ENCODE measurements around the gene TNS3.
"Not testable (repeated sequence)": the region's sequence is repeated elsewhere in the genome, so short reads cannot be mapped to it uniquely, and the experiment has no call there.

Gene TNS3

DNA sequence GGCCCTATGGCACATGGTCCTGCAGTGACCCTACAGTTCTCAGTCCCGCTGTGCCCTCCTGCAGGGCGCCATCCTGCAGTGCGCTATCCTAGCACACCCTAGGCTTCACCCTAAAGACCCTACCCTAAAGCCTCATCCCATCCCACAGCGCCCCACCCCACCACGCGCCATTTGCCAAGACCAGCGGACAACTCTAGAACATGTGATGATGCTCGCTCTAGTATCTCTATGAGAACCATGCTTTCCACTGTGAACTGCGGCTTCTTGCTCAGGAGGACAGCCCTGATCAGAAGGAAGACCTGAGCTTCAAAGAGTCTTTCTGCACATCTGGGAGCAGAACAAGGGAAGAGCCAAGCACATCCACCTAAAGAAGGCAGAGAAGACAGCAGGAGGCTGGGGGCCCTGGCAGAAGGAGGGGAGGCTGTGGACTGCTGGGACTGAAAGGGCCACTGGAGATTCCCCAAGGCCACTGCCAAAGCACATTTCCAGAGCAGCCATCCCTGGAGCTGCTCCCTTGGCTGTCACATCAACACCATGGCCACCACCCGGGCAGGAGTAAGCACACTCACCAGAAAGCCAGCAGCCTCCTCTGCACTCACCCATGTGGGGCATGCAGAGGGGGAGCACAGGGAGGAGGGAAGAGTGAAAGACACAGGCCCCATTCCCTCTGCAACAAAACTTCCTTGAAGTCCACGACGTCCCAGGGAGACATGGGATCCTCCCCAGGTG is 134.1 kb downstream of the TNS3 start:
- DNase-seq (ENCODE audit: low read depth): no peak
- H3K4me3 ChIP-seq (ENCODE audit: low read depth, low read length): no peak overlapping the region

DNA sequence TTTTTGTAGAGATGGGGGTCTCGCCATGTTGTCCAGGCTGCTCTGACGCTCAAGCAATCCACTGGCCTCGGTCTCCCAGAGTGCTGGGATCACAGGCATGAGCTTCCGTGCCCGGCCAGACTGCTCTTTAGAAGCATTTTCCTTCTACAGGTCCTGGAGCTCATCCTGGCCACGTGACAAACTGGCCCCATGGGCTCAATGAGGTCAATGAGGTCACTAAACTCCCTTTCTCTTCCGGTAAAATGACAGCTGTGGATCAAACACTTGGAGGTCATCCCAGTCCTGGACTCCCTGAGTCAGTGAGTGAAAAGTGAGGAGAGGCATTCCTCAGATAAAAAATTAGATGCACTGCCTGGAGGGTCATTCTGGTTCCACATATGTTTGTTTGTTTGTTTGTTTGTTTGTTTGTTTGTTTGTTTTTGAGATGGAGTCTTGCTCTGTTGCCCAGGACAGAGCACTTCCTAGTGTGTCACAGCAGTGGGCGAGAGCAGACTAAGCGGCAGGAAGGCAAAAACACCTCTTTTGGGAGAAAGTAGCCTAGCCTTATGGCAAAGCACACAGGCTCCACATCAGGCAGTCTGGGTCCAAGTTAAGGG is 134.9 kb downstream of the TNS3 start:
- H3K4me3 ChIP-seq (ENCODE audit: low read depth, low read length): no peak overlapping the region
- DNase-seq (ENCODE audit: low read depth): no peak

DNA sequence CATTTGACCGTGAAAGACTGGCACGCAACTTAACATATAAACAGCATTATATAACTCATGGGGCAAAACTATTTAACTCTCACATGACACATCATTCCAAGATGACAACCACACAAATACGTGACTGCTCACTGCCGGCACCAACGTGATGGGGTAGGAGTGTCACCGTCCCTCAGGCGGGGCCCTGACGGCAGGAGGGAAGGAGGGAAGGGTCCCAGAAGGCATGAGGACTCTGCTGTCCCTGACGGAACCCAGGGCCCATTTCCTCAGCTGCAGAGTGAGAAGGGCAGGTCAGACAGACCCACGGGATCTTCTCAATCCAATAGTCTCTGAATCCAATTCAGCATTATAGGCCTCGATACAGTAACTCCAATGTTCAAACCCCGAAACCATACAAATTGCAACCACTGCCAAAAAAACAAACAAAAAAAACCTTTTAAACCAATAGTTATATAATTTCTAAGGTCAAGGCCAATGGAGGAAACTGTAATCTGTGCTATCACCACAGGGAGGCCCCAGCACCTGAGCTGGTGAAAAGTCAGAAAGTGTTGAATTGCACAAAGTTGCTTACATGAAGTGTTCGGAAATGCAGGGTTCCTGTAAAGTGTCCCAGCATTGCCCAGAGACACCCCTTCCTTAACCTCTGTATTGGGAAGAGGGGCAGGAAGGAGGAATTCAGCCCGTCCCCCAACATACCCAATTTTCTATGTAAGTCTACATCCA is 137.4 kb downstream of the TNS3 start:
- H3K4me3 ChIP-seq (ENCODE audit: low read depth, low read length): no peak overlapping the region
- no peak for DNase-seq (ENCODE audit: low read depth)

DNA sequence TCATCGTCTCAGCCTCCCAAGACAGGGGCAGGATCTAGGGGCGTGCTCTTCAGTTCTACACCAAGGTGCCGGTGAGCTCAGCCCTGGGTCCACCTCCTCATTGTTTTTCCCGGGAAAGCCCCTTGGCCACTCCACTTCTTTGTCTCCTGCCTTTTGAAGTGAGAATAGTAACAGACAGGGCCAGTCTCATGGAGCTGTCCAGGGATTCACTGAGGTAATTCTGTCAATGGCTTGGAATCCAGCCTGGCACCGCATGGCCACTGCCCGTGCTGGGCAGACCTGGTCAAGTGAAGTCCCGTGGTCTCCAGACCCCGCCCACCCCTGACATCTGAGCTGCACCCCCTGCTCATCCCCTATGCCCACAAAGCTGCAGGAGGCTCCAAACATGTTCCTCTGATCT is 138.9 kb downstream of the TNS3 start:
- DNase-seq (ENCODE audit: low read depth): no peak
- H3K4me3 ChIP-seq (ENCODE audit: low read depth, low read length): no peak overlapping the region

DNA sequence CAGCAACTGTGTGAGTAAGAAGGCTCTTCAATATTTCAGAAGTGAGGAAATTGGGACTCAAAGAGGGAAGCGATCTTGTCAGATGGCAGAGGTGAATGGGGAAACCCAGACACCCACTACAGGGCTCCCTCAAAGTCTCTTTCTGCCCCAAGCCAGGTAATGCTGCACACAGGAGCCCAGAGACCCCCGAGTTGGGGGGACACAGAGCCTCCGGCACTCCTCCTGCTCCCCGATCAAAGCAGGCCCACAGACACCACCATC is 139.4 kb downstream of the TNS3 start:
- no peak overlapping the region for H3K4me3 ChIP-seq (ENCODE audit: low read depth, low read length)
- no peak for DNase-seq (ENCODE audit: low read depth)

DNA sequence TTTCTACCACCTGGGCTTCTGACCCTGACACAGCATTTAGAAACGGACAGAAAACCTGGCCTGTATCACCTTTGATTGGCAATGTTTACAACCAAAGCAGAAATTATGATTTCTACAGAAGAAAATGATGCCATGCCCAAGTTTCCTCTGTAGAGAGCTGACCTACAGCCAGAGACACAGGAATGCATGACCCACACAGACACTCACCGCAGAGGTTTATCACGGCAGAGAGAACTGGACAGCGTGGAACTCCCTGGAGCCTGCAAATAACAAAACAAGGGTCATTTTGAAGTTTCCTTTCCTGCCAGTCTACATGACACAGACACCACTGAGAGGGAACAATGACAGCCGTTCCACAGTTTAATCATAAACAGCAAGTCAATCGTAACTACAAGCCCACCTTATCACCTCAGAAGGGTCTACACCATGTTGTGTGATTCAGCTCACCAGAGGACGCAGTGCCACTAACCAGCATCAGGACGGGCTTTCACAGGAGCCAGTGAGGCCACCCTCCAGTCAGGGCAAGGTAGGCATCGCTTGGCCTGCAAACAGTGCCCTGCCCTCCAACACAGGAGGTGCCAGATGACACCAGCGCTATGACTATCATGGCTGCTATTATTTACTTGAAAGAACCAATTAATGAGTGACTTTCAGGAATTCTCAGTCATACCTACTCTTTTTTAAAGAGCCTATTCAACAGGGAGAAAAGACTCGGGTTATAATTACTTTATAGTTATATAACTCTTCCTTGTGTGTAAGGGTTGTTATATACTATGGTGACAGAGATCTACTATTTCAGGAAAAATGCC is 139.9 kb downstream of the TNS3 start:
- no peak for DNase-seq (ENCODE audit: low read depth)

DNA sequence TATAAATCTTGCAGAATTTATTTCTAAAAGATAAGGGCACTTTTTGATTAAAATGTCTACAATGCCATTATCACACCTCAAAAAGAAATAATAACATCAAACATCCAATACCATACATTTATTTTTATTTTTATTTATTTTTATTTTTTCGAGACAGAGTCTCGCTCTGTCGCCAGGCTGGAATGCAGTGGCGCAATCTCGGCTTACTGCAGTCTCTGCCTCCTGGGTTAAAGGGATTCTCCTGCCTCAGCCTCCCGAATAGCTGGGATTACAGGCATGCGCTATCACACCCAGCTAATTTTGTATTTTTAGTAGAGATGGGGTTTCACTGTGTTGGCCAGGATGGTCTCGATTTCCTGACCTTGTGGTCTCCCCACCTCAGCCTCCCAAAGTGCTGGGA is 140.9 kb downstream of the TNS3 start:
- not testable (repeated sequence) for DNase-seq (ENCODE audit: low read depth); H3K4me3 ChIP-seq (ENCODE audit: low read depth, low read length)

More for the DNA sequence above, 139.9 kb downstream of the TNS3 start:
- H3K4me3 ChIP-seq (ENCODE audit: low read depth, low read length): no peak overlapping the region

DNA sequence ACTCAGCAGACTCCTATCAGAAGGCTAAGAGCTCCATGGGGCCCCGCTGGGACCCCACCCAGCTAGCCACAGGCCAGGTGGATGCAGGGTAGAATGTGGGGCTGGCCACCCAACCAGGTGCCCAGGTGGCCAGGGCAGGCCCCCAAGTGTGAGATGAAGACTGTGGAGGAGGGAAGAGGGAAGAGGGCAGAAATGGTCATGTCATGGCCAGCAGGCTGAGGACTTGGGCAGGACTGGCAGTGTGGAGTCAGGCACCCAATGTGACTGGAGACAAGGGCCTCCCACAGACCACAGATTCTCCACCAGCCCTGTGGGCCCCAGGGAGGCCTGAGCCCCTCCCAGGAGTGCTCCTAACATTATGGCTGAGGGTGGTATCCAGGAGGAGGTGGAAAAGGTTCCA is 141.6 kb downstream of the TNS3 start:
- no peak overlapping the region for H3K4me3 ChIP-seq (ENCODE audit: low read depth, low read length)

DNA sequence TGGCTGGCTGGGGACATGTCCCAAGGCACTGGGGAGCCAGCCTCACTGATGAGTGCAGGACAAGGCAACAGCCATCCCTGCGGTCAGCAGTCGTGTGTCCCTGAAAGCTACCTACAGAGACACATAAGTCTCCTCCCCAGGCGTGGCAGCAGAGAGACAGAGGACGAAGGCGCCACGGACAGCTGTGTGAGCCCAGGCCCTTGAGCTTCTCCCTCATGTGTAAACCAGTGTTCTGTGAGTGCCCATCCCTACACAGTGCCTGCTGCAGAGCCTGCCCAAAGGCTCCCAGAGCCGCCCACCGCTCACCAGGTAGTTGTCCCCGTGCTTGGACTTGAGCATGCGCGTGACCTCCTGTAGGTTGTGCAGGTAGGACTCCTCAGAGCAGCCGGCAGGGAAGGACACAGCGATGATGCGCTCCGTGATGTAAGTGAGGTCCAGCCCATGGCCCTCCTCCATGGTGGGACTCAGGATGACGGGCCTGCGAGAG is 142.7 kb downstream of the TNS3 start:
- DNase-seq (ENCODE audit: low read depth): no peak
- H3K4me3 ChIP-seq (ENCODE audit: low read depth, low read length): no peak overlapping the region

More for the DNA sequence above, 141.6 kb downstream of the TNS3 start:
- DNase-seq (ENCODE audit: low read depth): no peak

DNA sequence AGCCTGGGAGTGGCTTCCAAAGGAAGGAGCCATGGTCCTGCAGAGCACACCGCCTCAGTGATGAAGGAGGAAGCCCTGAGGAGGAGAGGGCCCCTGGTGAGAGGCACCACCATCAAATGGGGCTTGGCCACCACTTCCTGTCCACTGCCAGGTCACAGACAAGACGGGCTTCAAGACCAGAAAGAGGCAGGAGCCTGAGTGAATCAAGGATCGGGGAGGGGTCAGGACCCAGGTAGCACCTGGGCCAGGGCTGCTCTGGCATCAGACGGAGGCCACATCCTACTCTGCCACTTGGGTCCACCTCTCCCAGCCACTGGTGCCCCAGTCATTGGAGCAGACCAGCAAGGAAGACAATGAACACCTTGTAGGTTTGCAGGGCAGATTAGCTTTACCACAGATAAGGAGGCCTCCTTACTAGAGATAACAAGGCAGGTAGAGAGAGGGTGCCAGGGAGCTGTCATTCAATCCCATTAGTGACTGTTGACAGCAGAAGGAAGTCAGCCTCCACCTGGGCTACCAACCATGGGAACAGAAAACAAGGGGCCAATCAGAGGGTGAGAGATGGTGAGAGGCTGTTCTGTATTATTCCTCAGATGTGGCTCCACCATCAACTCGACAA is 143.4 kb downstream of the TNS3 start:
- DNase-seq (ENCODE audit: low read depth): no peak

DNA sequence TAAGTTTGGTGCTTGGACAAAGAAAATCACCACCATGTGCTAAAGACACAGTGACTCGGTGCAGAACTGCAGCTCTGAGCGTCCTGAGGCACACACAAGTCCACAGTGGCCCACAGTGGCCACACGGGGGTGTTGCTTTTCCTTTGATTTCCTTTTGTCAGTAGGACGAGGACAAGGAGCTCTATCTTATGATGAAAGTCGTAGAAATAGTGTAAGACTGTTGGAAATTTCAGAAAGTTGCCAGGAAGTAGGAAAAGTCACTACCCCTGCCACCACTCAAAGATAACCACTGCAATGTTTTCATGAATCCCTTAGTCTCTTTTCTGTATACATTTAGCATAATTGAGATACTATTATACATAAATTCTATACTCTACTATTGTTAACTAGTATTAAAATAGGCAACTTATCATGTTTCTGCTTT is 146.0 kb downstream of the TNS3 start:
- DNase-seq (ENCODE audit: low read depth): peak; percentile 57
- no peak overlapping the region for H3K4me3 ChIP-seq (ENCODE audit: low read depth, low read length)

More for the DNA sequence above, 143.4 kb downstream of the TNS3 start:
- no peak overlapping the region for H3K4me3 ChIP-seq (ENCODE audit: low read depth, low read length)

DNA sequence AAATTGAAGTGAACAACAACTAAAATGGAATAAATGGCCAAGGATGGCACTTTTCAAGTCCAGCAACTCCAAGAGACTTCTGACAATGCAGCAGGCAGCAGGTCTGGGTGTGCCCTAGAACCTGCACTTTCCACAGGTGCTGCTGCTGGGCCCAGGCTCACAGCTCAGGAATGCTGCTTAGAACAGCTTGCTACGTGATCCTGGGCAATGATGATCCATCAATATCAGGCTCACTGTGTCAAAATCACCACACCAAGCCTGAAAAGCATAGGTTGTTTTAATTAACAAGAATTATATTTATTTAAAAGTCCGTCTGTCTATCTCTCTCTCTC is 148.4 kb downstream of the TNS3 start:
- no peak overlapping the region for H3K4me3 ChIP-seq (ENCODE audit: low read depth, low read length)
- DNase-seq (ENCODE audit: low read depth): no peak

DNA sequence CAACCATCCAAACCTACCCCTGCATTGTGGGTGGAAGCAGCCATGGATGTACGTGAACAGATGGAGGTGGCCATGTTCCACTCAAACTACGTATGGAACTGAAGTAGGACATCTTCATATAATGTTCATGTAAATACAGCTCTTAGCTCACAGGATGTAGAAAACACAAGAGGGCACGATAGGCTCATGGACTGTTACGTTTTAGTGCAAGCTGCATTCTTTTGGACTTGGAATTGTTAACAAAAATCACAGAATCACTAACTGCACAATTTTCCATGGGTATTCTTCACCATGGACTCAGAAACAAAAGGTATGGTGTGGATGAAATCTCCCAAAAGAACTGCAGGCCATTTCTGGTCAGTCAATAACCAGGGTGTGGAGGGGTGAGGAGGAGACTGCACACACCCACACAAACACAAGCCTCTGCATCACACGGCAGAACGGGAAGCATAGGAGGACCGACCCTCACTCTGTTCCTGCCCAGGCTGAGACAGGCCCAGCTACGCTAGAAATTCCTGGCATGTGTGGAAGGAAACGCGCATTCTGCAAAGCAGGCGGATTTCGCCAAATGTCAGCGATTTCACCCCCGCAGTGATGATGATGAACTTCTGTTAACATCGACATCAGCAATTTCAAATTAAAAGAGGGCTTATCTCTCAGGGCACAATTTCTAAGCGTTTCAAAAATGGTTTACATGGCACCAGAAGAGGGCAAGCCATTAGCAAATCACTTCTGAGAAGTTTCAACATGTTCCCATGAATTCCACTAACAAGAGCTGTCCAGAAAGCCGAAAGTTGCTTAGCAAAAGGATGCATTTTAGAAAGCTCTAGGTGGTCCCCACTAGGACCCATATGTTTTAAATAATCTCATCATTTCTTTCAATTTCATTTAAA is 149.0 kb downstream of the TNS3 start:
- no peak overlapping the region for H3K4me3 ChIP-seq (ENCODE audit: low read depth, low read length)
- no peak for DNase-seq (ENCODE audit: low read depth)

DNA sequence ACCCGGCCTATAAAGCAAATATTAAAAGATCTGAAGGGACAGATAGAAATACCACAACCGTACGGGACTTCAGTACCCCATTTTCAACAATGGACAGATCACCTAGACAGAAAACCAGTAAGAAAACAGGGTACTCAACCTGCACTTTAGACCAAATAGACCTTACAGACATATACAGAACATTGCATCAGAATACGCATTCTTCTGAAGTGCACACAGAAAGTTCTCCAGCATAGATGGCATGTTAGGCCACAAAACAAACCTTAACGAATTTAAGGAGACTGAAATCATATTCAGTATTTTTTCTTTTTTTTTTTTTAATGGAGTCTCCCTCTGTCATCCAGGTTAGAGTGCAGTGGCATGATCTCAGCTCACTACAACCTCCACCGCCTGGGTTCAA is 151.5 kb downstream of the TNS3 start:
- no peak overlapping the region for H3K4me3 ChIP-seq (ENCODE audit: low read depth, low read length)
- no peak for DNase-seq (ENCODE audit: low read depth)

DNA sequence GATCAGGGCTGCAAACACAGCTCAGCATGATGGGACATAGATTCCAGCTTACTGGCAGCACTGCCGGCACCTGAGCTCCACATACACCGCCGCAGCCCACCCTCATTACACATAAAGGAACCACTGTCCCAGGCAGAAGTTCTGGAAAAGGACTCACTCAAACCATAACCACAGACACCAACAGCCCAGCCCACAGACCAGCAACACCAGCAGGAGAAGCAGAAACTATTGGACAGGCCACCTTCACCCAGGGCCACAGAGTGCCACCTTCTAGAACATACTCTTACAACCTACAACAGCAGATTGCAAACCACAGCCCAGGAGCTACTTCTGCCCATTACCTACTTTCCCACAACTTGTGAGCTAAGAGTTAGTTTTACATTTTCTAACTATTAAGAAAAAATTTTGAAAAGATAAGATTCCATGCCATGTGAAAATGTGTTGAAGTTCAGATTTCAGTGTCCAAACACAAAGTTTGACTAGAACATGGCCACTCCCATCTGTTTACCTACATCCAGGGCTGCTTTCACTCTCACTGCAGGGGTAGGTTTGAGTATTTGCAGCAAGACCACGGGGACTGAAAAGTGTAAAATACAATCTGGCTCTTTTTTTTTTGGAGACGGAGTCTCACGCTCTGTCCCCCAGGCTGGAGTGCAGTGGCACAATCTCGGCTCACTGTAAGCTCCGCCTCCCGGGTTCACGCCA is 153.0 kb downstream of the TNS3 start:
- H3K4me3 ChIP-seq (ENCODE audit: low read depth, low read length): no peak overlapping the region
- DNase-seq (ENCODE audit: low read depth): no peak

DNA sequence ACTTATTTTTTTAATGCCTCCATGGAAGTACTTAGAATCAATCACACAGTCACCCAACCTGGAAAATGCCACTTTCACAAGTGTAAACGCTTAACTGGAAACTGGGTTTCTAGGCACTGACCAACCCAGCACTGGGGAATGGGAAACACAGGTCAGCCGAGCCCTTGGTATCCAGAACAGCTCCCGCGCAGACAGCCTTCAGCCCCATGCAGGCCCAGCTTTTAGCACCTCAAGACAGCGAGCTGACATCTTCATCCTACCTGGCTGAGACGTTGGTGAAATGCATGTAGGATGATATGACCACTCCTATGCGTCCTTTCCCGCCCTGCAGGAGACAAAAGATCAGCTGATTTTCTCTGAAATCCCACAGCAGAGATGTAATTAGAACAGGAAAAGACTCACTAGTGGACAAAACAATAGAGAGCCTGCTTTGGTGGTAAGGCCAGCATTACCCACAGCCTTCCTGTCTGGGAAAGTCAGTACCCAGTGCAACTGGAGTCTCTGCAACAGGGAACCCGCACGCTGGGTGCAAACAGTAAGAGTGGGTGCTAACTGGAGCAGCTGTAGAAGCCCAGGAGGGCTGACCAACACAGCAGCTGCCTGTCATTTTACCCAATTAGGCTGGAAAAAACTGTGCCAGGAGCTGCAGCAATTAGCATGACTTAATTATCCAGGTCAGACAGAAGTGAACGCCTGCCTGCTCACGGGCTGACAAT is 153.7 kb downstream of the TNS3 start:
- H3K4me3 ChIP-seq (ENCODE audit: low read depth, low read length): no peak overlapping the region
- no peak for DNase-seq (ENCODE audit: low read depth)

DNA sequence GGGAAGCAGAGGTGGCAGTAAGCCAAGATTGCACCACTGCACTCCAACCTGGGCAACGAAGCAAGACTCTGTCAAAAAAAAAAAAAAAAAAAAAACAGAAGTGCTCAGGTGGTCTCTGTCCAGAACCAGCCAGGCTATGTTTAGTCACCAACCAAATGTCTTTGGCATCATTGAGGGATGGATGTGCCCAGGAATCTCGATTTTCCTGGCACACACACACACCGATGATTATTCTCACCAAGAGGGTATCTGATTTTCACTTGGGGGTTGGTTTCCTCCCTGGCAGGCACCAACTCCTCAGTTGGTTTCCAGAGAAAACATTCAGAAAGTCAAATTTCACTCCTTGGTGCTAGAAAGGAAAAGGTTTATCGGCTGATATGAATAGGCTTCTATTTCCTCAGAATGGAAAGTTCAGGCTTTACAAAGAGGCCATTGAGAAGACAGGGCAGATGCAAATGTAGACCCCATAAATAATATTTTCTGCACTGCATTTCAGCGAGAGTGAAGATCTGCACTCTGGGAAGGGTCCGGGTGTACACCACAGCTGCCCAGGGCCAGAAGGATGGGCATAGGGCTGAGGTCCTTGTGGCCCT is 154.8 kb downstream of the TNS3 start:
- no peak overlapping the region for H3K4me3 ChIP-seq (ENCODE audit: low read depth, low read length)

More for the DNA sequence above, 154.8 kb downstream of the TNS3 start:
- no peak for DNase-seq (ENCODE audit: low read depth)
